ENCODE data around the gene GATA5. TPM values are rescaled to one million over a fixed set of nuclear protein-coding genes. Genes with fewer than 3 reads are reported as not detected.

GATA5 gene
- total RNA-seq, 4 donors from 2014 or later = 0.33 to 0.78 (median 0.46) TPM; not detected in 1

GRCh38 chr20:62413896-62414481 lies 61.8 kb downstream of the GATA5 start:
- intact Hi-C loops (cut with DNase I) = loop anchor here (5.0 to 10.0 kb wide), 2 partner anchors 78 to 201 kb away; no protein-coding TSS in a partner anchor
- WGBS = 100% methylated on average over 3 of the region's 22 CpGs
- Histone ChIP-seq H3K4me1 (peaks cover 9 to 16% (median 14%) of the 10 kb centered on the region in 4 donors), H3K27me3 (peaks cover 0 to 46% (median 0%) of the 10 kb centered on the region in 4 donors), H3K9me3 (no peaks in the 10 kb centered on the region), H3K4me3 (no peak overlapping the region), H3K27ac (replicated peaks in 1 of 4) (no peak overlapping the region), H3K36me3 (no peaks in the 10 kb centered on the region)
- TF ChIP-seq EP300 (IDR thresholded peaks at IDR 0.05) (no peak), CTCF (IDR thresholded peaks at IDR 0.05) (no peak), POLR2A (IDR thresholded peaks at IDR 0.05; ENCODE audit: low read depth) (no peak), POLR2AphosphoS5 (IDR thresholded peaks at IDR 0.05) (no peak)
- no peak for DNase-seq (ENCODE audit: extremely low spot score)

Other genes starting within 250 kb of the GATA5 start
- 10 to 100 TPM; 34.5 to 52.7 (median 44.2) TPM for gene OSBPL2, start 237.5 kb downstream of the GATA5 start, total RNA-seq
- gene ADRM1, start 173.0 kb downstream of the GATA5 start, total RNA-seq = 100 to 1,000 TPM; 127 to 184 (median 173) TPM
- gene LAMA5, start 108.7 kb downstream of the GATA5 start, total RNA-seq = 100 to 1,000 TPM in 3 of 4 donors, 10 to 100 TPM in 1; 70.1 to 257 (median 150) TPM
- gene RPS21, start 88.9 kb downstream of the GATA5 start, total RNA-seq = 1,000 to 10,000 TPM in 2 of 4 donors, 100 to 1,000 TPM in 2; 581 to 2,787 (median 1,391) TPM
- gene CABLES2, start 68.7 kb downstream of the GATA5 start, total RNA-seq = 1 to 10 TPM; 2.0 to 6.9 (median 4.1) TPM
- not detected for gene RBBP8NL, start 48.5 kb downstream of the GATA5 start, total RNA-seq
- 10 to 100 TPM in 3 of 4 donors, 1 to 10 TPM in 1; 10.0 to 42.4 (median 30.1) TPM for gene SLCO4A1, start 166.5 kb upstream of the GATA5 start, total RNA-seq
- 1 to 10 TPM in 1 of 4 donors, under 1 TPM in 3; 0.42 to 1.6 (median 0.80) TPM for gene NTSR1, start 232.8 kb upstream of the GATA5 start, total RNA-seq

All from esophagus muscularis mucosa (tissue), 4 donors.